GM19238 (cell line): ENCODE data around the gene POU3F3.

ENCODE experiments used
- DNase-seq: peaks from one replicate; pipeline ENCODE4 v3.0.0; 2011; ENCODE audit warnings: low spot score; ENCODE audit not compliant: insufficient read length

The POU3F3 gene

DNA sequence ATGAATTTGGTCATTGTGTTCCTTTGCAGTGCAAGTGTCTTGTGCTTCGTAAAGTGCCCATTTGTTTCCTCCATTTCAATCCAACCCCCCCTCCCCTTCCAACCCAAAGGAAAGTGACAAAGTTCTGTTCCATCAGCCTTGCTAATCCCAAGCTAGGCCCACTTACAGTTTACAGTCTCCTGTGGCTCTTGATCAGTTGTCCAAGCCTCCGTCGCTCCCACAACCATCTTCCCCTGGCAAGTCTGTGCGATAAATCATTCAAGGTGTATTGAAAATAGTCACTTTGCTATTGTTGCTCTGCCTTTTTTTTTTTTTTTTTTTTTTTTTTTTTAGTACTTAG lies 6.5 kb downstream of the POU3F3 start:
- no peak for DNase-seq

DNA sequence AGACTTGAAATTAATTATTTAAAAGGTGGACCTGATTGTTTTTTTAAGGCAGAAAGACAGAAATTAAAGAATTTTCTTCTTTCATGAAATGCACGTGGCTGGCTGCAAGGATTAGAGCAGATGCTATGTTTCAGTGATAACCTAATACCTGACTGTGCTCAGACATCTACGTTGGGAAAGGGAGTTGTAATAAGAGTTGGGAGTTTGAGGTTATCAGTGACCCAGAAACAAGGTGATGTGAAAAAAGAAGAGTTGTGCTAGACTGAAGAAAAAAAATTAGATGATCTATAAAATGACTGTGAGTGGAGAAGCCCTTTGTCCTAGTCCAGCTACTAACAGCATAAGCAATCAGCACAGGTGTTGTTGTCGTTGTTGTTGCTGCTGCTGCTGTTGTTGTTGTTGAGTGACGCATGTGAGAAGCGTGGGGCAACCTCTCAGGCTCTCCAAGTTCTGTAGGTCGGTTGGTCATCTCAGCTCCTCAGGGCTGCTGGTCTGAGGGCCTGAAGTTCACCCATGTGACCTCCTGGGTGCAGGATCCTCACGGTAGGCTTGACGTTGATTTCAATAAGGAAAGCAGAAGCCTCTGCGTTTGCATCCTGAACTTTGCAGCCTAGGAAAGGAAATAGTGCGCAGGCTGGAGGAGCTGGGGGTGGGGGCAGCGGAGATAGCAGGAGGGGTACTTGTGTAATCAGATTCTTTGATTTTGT lies 7.6 kb downstream of the POU3F3 start:
- no peak for DNase-seq

- no peak for DNase-seq
Measured at GRCh38 chr2:104862058-104862941, 8.4 kb downstream of the POU3F3 start.

DNA sequence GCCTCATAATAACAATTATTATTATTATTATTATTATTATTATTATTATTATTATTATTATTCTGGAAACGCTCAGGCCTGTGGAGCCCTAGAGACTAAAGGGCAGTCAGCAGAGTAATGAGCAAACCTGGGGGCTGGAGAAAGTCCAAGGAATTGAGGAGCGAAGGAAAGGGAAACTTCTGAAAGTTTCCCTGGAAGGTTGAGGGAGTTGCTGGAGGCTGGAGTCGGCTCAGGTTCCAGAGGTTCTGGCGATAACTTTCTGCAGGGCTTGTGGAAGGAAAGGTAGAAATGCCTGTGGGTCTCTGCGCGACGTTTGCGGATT lies 9.2 kb downstream of the POU3F3 start:
- DNase-seq: no peak

GRCh38 chr2:104863468-104864279 lies 9.8 kb downstream of the POU3F3 start:
- no peak for DNase-seq

DNA sequence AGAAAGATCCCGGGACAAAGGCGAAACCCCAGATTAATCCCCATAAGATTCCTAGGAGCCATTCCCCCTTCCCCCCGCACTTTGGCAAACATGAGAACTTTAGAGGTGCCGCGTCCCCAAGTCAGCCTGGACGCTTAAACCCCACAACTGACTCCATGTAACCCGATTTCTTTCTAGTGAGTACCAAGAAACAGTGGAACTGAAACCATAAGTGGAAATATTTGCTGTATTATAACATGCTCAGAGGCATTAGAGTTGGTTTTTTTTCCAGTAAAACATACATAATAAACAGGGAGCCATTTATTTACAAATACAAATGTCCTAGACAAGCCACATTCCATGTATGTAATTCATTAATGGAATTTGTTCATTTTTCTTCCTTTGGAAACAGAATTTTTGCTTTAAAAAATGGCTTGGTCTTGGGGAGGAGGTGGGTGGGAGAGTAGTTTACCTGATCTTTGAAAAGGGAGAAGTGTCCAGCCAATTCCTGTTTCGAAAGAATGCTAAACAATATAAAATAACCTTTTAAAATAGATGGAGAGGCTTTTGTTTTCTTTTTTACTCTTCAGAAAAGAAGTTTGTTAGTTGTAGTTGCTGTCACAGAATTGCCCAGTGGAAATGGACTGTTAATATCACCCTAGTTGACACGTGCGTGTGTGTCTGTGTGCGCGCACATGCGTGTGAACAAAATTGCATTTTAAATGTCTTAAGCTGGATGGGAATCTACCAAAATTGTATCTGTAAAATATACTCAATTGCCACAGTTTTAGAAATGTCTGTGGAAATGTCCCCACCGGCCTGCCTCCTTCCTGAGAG lies 10.6 kb downstream of the POU3F3 start:
- DNase-seq: no peak

- no peak for DNase-seq
Measured at GRCh38 chr2:104865096-104865470, 11.2 kb downstream of the POU3F3 start.

DNA sequence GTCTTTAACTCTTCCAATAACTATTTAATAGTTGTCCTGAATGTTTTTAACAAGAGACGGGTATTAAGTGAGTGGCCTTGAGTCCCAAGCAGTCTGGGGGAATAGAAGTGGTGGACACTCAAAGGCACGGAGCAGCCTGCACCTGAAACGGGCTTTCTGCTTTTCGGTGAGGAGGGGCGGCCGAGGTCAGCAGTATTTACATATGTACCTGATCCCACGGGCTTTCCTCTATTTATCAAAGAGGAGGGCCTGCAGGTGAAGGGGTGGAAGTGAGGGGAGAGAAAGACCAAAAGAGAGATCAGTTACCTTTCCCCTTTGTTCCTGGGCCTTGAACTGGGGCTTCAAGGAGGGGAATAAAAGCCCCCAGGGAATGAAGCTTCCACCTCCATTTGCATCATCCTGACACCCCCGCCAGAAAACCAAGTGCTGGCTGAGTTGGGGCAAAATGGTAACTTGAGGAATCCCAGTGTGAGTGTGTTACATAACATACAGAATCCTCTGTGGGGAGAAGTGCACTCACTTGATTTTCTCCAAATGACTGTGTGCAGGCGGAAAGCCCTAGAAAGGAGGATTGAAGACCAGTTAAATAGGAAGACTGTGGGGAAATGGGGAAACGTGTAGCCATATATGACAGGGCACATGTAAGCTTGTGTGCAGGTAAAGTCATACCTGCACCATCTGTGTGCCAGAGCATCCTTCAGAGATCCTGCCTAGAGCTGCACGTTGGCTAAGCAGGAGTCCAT lies 12.4 kb downstream of the POU3F3 start:
- no peak for DNase-seq

GRCh38 chr2:104866883-104867812 lies 13.2 kb downstream of the POU3F3 start:
- DNase-seq: no peak

- no peak for DNase-seq
Measured at GRCh38 chr2:104867813-104868504, 14.0 kb downstream of the POU3F3 start.

DNA sequence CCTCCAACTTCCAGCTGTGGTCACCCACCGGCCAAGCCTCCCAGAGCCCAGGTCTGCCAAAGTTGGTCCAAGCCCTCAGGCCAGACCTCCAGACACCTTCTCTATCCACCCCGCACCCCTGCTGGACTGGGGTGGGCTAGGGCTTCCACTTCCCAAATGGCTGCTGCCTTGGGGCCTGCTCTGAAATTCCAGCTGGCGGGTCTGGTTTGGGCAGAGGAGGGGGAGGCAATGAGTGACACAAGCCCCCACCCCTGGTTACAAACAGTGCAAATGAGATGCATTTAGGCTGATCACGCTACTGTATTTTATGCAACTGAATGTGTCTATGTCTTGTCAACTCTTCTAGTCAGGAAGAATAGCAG lies 14.6 kb downstream of the POU3F3 start:
- no peak for DNase-seq

DNA sequence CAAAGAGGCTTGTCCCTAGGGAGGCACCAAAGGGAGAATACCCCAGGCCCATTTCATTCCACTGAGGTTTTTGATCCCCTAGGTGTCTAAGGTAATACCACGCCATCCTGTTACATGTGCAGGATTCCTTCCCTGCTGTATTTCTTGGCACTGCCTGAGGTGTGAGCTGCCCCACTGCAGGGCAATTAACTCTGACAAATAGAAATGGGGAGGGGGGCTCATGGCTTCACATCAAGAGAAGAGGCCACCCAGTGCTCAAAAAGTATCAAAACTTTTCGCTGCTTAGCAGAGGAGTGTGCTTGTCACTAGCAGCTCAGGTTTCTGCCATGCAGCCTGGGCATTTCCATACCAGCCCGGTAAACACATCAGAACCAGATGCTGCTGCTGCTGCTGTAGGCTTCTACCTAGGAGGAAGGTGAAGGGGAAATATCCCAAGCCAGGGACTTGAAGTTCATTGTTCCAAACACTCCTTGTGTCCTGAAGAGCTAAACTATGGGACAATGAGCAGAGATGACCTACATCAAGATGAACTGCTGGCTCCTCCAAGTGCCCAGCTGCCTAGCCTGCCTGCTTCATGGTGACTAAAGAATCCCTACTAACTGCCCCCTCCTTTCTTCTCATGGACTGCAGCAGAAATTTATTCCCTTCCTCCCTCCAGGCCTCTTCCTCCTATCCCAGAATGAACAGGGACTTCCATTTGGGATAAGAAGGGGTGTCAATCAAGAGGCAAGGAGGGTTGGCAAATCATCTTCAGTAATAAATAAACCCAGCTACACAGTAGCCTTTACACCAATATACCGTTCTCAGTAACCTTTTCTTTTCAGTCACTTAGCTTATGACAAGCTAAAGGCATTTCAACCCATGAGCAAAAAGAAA lies 16.4 kb downstream of the POU3F3 start:
- no peak for DNase-seq

DNA sequence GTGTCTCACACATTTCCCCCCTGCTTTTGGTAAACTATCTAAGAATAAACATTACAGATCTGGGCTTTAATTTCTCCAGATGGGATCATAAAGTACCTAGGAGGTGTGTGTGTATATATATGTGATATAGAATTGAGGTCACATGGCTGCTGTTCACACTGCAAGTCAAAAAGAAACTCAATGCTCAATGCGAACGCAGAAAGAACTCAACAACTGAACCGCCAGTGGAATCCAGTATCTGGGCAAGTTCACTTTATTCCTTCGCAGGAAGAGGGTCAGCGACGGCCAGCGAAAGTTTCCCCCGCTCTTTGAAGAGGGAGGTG lies 17.7 kb downstream of the POU3F3 start:
- no peak for DNase-seq

DNA sequence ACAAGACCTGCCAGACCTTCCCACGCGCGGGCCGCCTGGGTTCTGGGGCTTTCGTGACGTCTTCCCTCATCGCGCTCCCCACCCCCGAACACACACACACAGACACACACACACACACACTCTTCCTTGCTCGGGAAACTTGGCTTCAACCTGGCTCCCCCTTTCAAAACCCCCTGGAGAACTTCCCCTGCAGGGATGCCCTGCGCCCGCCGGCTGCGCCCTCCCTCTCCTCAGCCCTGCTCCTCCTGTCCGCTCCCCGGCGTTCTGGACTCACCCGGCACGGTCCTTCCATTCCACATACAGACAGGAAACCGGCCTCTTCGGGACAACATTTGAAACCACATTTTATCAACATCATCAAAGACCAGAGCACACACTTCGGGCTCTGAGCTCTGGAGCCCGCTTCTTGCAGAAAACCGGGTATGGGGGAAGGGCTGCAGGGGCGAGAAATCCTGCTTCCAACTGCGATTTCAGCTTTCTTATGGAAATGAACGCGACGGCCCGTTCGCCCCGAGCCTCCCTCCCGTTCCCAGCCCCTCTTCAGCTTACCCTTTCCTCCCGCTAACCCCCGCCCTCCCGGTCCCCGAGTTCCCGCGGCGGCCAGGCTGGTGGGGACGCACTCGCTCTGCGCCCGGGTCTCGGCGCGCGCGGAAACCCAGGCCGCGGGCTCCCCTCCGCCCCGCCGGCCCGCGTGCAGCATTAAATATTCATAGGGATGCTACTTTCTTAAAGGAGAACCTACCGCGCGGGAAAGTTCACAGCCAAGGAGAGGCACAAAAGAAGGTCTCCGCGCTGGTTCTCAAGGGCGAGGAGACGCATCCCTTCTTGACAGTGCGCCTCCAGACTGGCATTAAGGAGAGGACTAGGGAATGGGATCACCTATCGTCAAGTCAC lies 18.3 kb downstream of the POU3F3 start:
- no peak for DNase-seq

- DNase-seq: peak; percentile 57
Measured at GRCh38 chr2:104872866-104873688, 19.2 kb downstream of the POU3F3 start.

- no peak for DNase-seq
Measured at GRCh38 chr2:104873689-104874054, 19.8 kb downstream of the POU3F3 start.
